LNCAP (cell line): ENCODE data around the gene ULK3.

Experiments used
- CTCF ChIP-seq: fragments of 450-650 bp; IDR thresholded peaks from 2 replicates; pipeline ENCODE4 v1.5.1; 2017; ENCODE audit warnings: mild to moderate bottlenecking

ULK3 gene

GRCh38 chr15:74854453-74855022 lies 11.6 kb upstream of the ULK3 start:
- no peak for TF ChIP-seq CTCF

- no peak for TF ChIP-seq CTCF
Observed at GRCh38 chr15:74851960-74852359, 9.0 kb upstream of the ULK3 start.

GRCh38 chr15:74850393-74850792 lies 7.4 kb upstream of the ULK3 start:
- no peak for TF ChIP-seq CTCF

- no peak for TF ChIP-seq CTCF
Observed at GRCh38 chr15:74847432-74847831, 4.5 kb upstream of the ULK3 start.

- no peak for TF ChIP-seq CTCF
Observed at GRCh38 chr15:74845581-74845980, 2.6 kb upstream of the ULK3 start.

- TF ChIP-seq CTCF, result no peak
Observed at GRCh38 chr15:74845208-74845568, 2.2 kb upstream of the ULK3 start.

- no peak for TF ChIP-seq CTCF
Observed at GRCh38 chr15:74844319-74845207, 1.6 kb upstream of the ULK3 start.
